Fibroblast of mammary gland (primary cell): ENCODE results near the gene APC.

ENCODE experiments used
- DNase-seq: peaks from one replicate; pipeline ENCODE4 v3.0.0-alpha.2; 2010; ENCODE audit warnings: low read depth
- H3K4me3 ChIP-seq: 2 replicates; pipeline ENCODE4 v1.5.1; 2011; ENCODE audit warnings: low read depth, mild to moderate bottlenecking, low read length, moderate library complexity; ENCODE audit not compliant: control insufficient read depth
- TF ChIP-seq, protein P1 (sequence below): conservative IDR thresholded peaks from 2 replicates; pipeline ENCODE4 v1.5.1; 2011; ENCODE audit warnings: low read depth, low read length, inconsistent platforms; ENCODE audit not compliant: control insufficient read depth, insufficient read depth

Gene APC

DNA sequence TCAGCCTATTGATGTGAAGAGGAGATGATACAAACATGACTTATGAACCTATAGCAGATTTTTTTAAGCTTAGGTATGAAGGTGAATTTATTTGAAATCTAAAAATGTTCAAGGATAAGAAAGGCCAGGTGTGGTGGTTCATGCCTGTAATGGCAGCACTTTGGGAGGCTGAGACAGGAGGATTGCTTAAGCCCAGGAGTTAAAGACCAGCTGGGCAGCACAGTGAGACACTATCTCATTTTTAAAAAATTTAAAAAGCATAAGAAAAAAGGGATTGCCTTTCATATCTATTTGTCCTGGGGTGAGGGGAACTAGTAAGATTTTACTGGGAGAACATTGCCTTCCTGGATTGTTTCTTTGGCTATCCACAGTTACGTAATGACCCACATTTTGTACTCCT is 82.6 kb downstream of the APC start:
- TF ChIP-seq, protein P1, sequence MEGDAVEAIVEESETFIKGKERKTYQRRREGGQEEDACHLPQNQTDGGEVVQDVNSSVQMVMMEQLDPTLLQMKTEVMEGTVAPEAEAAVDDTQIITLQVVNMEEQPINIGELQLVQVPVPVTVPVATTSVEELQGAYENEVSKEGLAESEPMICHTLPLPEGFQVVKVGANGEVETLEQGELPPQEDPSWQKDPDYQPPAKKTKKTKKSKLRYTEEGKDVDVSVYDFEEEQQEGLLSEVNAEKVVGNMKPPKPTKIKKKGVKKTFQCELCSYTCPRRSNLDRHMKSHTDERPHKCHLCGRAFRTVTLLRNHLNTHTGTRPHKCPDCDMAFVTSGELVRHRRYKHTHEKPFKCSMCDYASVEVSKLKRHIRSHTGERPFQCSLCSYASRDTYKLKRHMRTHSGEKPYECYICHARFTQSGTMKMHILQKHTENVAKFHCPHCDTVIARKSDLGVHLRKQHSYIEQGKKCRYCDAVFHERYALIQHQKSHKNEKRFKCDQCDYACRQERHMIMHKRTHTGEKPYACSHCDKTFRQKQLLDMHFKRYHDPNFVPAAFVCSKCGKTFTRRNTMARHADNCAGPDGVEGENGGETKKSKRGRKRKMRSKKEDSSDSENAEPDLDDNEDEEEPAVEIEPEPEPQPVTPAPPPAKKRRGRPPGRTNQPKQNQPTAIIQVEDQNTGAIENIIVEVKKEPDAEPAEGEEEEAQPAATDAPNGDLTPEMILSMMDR = no peak
- DNase-seq = no peak

DNA sequence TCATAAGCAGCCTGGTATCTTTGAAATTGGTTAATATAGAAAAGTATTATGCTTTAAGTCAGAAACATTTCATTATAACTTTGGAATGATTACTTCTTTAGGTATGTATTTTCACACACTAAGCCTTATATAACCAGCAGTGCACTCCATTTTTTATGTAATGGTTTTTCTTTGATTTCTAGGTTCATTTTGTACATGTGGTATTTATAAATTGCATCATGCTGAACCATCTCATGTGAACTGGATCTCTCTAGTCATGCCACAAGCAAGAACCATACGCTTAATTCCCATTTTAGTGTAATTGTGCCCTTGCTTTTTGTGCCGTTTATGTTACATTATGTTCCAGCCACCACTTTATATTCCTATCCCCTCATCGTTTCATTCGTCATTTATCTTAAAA is 84.8 kb downstream of the APC start:
- DNase-seq = no peak

More for the DNA sequence above, 82.6 kb downstream of the APC start:
- no peak overlapping the region for H3K4me3 ChIP-seq

DNA sequence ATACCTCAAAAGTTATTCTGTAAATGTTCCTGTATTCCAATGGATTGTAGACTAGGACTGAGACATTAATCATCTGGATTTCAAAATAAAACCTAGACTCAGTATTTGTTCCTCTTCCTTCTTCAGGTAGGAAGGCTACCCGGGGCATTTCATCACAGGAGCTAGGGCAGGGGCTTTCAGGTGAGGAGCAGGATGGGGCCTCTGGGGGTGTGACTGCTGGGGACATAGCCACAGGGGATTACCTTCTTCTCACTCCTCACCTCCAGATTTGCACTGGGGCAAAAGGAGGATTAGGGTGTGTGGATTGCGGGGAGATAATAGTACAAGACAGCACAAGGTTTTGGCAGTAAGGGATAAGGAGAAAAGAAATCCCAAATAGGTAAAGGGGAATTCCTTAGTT is 85.5 kb downstream of the APC start:
- no peak overlapping the region for H3K4me3 ChIP-seq
- no peak for DNase-seq
- TF ChIP-seq, protein P1 = no peak

More for the DNA sequence above, 84.8 kb downstream of the APC start:
- TF ChIP-seq, protein P1 = no peak
- no peak overlapping the region for H3K4me3 ChIP-seq

DNA sequence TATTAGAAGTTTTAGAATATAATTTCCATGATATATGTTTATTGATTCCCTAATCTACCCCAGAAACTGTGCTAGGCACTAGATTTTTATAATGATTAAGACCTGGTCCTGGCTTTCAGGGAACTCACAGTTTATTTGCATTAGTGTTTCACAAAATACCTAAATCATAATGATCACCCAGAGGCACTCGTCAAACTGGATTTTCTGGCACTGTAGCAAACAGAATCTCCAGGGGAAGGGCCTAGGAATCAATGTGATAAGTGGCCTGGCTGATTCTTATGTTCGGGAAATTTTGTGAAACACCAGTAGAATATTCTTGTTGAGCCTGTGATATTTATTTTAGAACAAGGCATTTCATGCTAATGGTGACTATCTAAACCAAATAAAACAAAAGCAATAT is 86.0 kb downstream of the APC start:
- no peak overlapping the region for H3K4me3 ChIP-seq
- TF ChIP-seq, protein P1 = no peak
- no peak for DNase-seq

DNA sequence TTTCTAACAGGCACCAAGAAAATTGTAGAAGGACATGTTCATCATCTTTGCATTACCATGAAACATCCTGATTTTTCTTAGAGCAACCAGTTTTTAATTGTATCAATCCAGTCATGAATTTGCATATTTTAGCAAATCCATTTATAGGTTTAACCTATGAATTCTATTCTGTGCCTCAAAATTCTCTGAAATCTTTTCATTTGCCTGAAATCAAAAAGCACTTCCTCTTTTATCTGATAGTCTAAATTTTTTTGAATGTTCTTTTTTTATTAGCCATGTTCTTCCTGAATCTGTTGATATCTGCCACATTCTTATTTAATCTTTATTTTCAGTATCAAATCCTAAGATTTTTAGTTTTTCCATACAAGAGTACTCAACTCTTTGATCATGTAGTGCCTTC is 86.5 kb downstream of the APC start:
- TF ChIP-seq, protein P1 = no peak

DNA sequence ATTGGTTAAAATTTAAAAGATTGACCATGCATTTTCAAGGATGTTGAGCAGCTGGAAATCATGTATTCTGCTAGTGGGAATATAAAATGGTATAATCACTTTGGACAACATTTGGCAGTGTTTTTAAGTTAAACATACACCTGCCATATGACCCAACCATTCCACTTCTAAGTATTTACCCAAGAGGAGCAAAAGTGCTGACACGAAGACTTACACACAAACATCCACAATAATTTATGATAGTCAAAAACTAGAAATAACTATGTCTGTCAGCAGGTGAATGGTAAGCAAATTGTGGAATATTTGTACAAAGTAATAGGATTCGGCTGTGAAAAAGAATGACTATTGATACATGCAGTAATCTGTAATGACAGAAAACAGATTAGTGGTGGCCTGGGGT is 92.7 kb downstream of the APC start:
- DNase-seq = no peak
- TF ChIP-seq, protein P1 = no peak
- no peak overlapping the region for H3K4me3 ChIP-seq

More for the DNA sequence above, 86.5 kb downstream of the APC start:
- DNase-seq = no peak
- no peak overlapping the region for H3K4me3 ChIP-seq

DNA sequence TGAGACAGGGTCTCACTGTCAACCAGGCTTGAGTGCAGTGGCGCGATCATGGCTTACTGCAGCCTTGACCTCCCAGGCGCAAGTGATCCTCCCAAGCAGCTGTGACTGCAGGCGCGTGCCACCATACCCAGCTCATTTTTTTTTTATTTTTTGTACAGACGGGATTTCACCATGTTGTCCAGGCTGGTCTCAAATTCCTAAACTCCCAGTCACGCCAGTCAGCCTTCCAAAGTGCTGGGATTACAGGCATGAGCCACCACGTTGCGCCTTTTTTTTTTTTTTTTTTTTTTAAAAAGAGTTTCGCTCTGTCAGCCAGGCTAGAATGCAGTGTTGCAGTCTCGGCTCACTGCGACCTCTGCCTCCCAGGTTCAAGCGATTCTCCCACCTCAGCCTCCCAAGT is 96.3 kb downstream of the APC start:
- TF ChIP-seq, protein P1 = no peak
- DNase-seq = no peak
- no peak overlapping the region for H3K4me3 ChIP-seq
